ENCODE measurements around the gene TMED10.

The TMED10 gene

DNA sequence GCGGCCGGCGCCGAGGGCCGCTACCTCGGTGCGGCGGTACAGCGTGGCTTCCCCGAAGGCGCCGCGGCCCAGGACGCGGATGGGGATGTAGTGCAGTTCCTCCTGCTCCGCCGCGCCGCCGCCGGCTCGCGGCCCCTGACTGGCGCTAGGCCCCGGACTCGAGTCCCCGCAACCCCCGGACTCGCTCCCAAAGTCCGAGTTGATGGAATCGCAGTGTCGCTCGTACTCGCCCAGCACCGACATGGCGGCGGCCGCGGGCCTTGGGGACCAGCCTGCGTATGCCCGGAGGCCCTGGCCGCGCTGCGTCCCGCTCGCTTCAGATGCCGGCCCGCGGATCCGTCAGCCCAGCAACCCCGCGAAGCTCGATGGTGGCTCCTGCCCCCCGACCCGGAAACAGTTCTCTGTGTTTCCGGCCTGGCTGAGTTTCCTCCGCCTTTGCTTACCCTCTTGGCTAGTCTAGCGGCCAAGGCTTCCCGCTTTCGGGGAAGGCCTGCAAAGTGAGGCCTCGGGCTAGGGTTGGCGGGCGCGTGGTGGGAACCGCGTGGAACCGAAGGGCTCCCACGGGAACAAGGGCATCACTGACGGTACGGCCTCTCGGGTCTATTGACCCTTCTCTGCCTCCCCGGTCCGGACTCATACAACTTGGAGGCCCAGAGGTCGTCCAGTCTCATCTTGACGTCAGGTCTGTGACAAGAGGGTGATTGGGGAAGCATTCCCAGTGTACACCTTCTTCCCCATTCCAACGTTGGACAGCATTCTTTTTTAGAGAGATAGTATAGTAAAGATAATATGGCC, 49.5 kb downstream of the TMED10 start, which contains the start of gene NEK9:
Gene NEK9 (minus strand): TSS at position 370 of the 795 bp plus-strand sequence. CDS start 127 bp downstream, at position 243.
- no peak within 1 kb of the TSS for H3K23ac ChIP-seq (ENCODE audit: low read length)
- peak within 1 kb of the TSS; percentile 98 for H3K56ac ChIP-seq (ENCODE audit: low read length)
- H3K36me3 ChIP-seq (ENCODE audit: control insufficient read depth, insufficient read depth, low read length): no peaks in the 10 kb centered on the region
- no CpG with 5 or more reads among the region's 76 CpGs for WGBS (ENCODE audit: extremely low coverage, insufficient coverage, low lambda C conversion rate)
- peak within 1 kb of the TSS; percentile 93 for H3K9ac ChIP-seq (ENCODE audit: low read length)
- H3K4me2 ChIP-seq (ENCODE audit: low read length): peak within 1 kb of the TSS; percentile 53
- peak within 1 kb of the TSS; percentile 76 for H3K18ac ChIP-seq (ENCODE audit: low read length)
- H2AK5ac ChIP-seq (ENCODE audit: low read length): no peak within 1 kb of the TSS
- peaks cover 3% of the 10 kb centered on the region for H3K4me1 ChIP-seq (ENCODE audit: control insufficient read depth, low read depth, low read length)
- H4K8ac ChIP-seq (ENCODE audit: low read depth, low read length): peak within 1 kb of the TSS; percentile 5
- DNase-seq: peak; percentile 93
- H4K5ac ChIP-seq (ENCODE audit: low read length): no peak within 1 kb of the TSS
- H3K4me3 ChIP-seq (ENCODE audit: low read length): peak within 1 kb of the TSS; percentile 79
- no peak within 1 kb of the TSS for H2BK120ac ChIP-seq (ENCODE audit: low read depth, low read length)
- H3K27ac ChIP-seq (ENCODE audit: low read depth, low read length): peak within 1 kb of the TSS; percentile 59
- peaks cover 2% of the 10 kb centered on the region for H3K79me1 ChIP-seq (ENCODE audit: low read length)
- peak within 1 kb of the TSS; percentile 23 for H2BK5ac ChIP-seq (ENCODE audit: low read length)
- no peaks in the 10 kb centered on the region for H3K79me2 ChIP-seq (ENCODE audit: control insufficient read depth, insufficient read depth, low read length)
- no peak within 1 kb of the TSS for H2BK15ac ChIP-seq (replicated peaks; ENCODE audit: low read depth)
- peak within 1 kb of the TSS; percentile 83 for H3K4ac ChIP-seq (ENCODE audit: low read depth, low read length)
- no peaks in the 10 kb centered on the region for H3K27me3 ChIP-seq (ENCODE audit: insufficient read depth, low read length, poor library complexity)

DNA sequence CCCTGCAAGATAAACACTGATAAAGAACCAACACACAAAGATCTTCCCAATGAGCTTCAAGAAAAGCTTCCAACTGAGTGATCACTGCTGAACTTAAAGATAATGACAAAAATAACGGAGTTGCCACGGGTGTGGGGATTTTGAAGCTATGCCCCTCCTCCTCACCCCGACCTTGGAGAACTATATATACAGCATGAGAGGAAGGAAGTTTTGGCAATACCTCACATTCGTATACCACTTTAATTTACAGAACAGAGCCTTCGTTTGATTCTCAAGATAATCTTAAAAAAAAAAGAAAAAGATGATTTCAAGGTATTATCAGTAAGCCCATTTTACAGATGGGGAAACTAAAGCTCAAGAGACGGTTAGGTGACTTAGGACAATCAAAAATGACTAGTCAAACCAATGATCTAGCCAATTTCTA, 50.3 kb downstream of the TMED10 start:
- H3K27me3 ChIP-seq (ENCODE audit: insufficient read depth, low read length, poor library complexity): no peaks in the 10 kb centered on the region
- H3K4me3 ChIP-seq (ENCODE audit: low read length): peak overlapping the region; percentile 79
- no peak overlapping the region for H2BK15ac ChIP-seq (replicated peaks; ENCODE audit: low read depth)
- no peak overlapping the region for H2AK5ac ChIP-seq (ENCODE audit: low read length)
- no peak overlapping the region for H2BK5ac ChIP-seq (ENCODE audit: low read length)
- no peak overlapping the region for H3K27ac ChIP-seq (ENCODE audit: low read depth, low read length)
- peaks cover 2% of the 10 kb centered on the region for H3K79me1 ChIP-seq (ENCODE audit: low read length)
- H4K5ac ChIP-seq (ENCODE audit: low read length): no peak overlapping the region
- H3K9ac ChIP-seq (ENCODE audit: low read length): peak overlapping the region; percentile 93
- H3K4me2 ChIP-seq (ENCODE audit: low read length): peak overlapping the region; percentile 53
- no peak for DNase-seq
- no peak overlapping the region for H2BK120ac ChIP-seq (ENCODE audit: low read depth, low read length)
- peak overlapping the region; percentile 83 for H3K4ac ChIP-seq (ENCODE audit: low read depth, low read length)
- H3K4me1 ChIP-seq (ENCODE audit: control insufficient read depth, low read depth, low read length): peaks cover 3% of the 10 kb centered on the region
- no peak overlapping the region for H3K23ac ChIP-seq (ENCODE audit: low read length)
- no peak overlapping the region for H4K8ac ChIP-seq (ENCODE audit: low read depth, low read length)
- H3K18ac ChIP-seq (ENCODE audit: low read length): peak overlapping the region; percentile 76
- H3K79me2 ChIP-seq (ENCODE audit: control insufficient read depth, insufficient read depth, low read length): no peaks in the 10 kb centered on the region
- H3K56ac ChIP-seq (ENCODE audit: low read length): peak overlapping the region; percentile 98
- no CpG with 5 or more reads among the region's 6 CpGs for WGBS (ENCODE audit: extremely low coverage, insufficient coverage, low lambda C conversion rate)
- H3K36me3 ChIP-seq (ENCODE audit: control insufficient read depth, insufficient read depth, low read length): no peaks in the 10 kb centered on the region

GRCh38 chr14:75125617-75126016, 50.8 kb downstream of the TMED10 start:
- Histone ChIP-seq H3K4me2 (ENCODE audit: low read length) (peak overlapping the region; percentile 40), H3K4ac (ENCODE audit: low read depth, low read length) (no peak overlapping the region), H2BK5ac (ENCODE audit: low read length) (no peak overlapping the region), H4K5ac (ENCODE audit: low read length) (no peak overlapping the region), H3K27ac (ENCODE audit: low read depth, low read length) (no peak overlapping the region), H2AK5ac (ENCODE audit: low read length) (no peak overlapping the region), H3K18ac (ENCODE audit: low read length) (no peak overlapping the region), H3K4me1 (ENCODE audit: control insufficient read depth, low read depth, low read length) (peaks cover 3% of the 10 kb centered on the region), H3K79me2 (ENCODE audit: control insufficient read depth, insufficient read depth, low read length) (no peaks in the 10 kb centered on the region), H3K23ac (ENCODE audit: low read length) (no peak overlapping the region), H3K79me1 (ENCODE audit: low read length) (peaks cover 2% of the 10 kb centered on the region), H3K9ac (ENCODE audit: low read length) (peak overlapping the region; percentile 93), H2BK120ac (ENCODE audit: low read depth, low read length) (no peak overlapping the region), H3K56ac (ENCODE audit: low read length) (peak overlapping the region; percentile 50), H4K8ac (ENCODE audit: low read depth, low read length) (no peak overlapping the region), H3K27me3 (ENCODE audit: insufficient read depth, low read length, poor library complexity) (no peaks in the 10 kb centered on the region), H2BK15ac (replicated peaks; ENCODE audit: low read depth) (no peak overlapping the region), H3K4me3 (ENCODE audit: low read length) (no peak overlapping the region), H3K36me3 (ENCODE audit: control insufficient read depth, insufficient read depth, low read length) (no peaks in the 10 kb centered on the region)
- no peak for DNase-seq
- no CpG with 5 or more reads among the region's 5 CpGs for WGBS (ENCODE audit: extremely low coverage, insufficient coverage, low lambda C conversion rate)

DNA sequence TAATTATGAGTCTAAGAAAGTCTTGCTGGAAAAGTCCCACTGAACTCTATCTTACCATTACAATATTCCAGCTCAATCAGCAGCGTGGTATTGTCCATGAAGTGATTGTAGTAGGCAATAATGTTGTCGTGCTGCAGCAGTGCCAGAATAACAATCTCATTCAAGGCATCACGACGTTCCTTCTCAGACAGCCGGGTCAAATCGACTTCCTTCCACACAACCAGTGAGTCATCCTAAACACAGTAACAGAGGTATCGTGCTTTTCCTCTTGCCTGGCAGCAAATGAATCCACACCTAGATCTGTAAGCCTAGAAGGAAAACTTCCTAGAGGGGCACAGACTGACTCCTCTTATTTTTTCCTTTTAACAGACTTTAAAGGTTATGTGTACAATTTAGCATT, 52.4 kb downstream of the TMED10 start:
- Histone ChIP-seq H4K8ac (ENCODE audit: low read depth, low read length) (no peak overlapping the region), H3K18ac (ENCODE audit: low read length) (no peak overlapping the region), H3K4me3 (ENCODE audit: low read length) (no peak overlapping the region), H4K5ac (ENCODE audit: low read length) (no peak overlapping the region), H3K9ac (ENCODE audit: low read length) (no peak overlapping the region), H3K56ac (ENCODE audit: low read length) (no peak overlapping the region), H3K79me1 (ENCODE audit: low read length) (peaks cover 2% of the 10 kb centered on the region), H3K36me3 (ENCODE audit: control insufficient read depth, insufficient read depth, low read length) (no peaks in the 10 kb centered on the region), H3K4me2 (ENCODE audit: low read length) (no peak overlapping the region), H2BK15ac (replicated peaks; ENCODE audit: low read depth) (no peak overlapping the region), H3K27ac (ENCODE audit: low read depth, low read length) (no peak overlapping the region), H2AK5ac (ENCODE audit: low read length) (no peak overlapping the region), H3K4ac (ENCODE audit: low read depth, low read length) (no peak overlapping the region), H3K79me2 (ENCODE audit: control insufficient read depth, insufficient read depth, low read length) (no peaks in the 10 kb centered on the region), H3K27me3 (ENCODE audit: insufficient read depth, low read length, poor library complexity) (no peaks in the 10 kb centered on the region), H3K23ac (ENCODE audit: low read length) (no peak overlapping the region), H2BK120ac (ENCODE audit: low read depth, low read length) (no peak overlapping the region), H2BK5ac (ENCODE audit: low read length) (no peak overlapping the region), H3K4me1 (ENCODE audit: control insufficient read depth, low read depth, low read length) (peaks cover 3% of the 10 kb centered on the region)
- no CpG with 5 or more reads among the region's 7 CpGs for WGBS (ENCODE audit: extremely low coverage, insufficient coverage, low lambda C conversion rate)
- DNase-seq: peak; percentile 31

DNA sequence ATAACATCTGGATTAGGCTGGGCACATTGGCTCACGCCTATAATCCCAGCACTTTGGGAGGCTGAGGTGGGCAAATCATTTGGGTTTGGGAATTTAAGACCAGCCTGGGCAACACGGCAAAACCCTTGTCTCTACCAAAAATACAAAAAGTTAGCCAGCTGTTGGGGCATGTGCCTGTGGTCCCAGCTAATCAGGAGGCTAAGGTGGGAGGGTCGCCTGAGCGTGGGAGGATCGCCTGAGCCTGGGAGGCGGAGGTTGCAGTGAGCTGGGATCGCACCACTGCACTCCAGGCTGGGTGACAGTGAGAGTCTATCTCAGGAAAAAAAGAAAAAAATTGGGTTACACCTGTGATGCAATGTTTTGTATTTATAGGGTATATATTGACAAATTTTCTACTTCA, 54.9 kb downstream of the TMED10 start:
- no peak overlapping the region for H4K8ac ChIP-seq (ENCODE audit: low read depth, low read length)
- no peaks in the 10 kb centered on the region for H3K27me3 ChIP-seq (ENCODE audit: insufficient read depth, low read length, poor library complexity)
- no peak overlapping the region for H3K4ac ChIP-seq (ENCODE audit: low read depth, low read length)
- no peak overlapping the region for H3K4me2 ChIP-seq (ENCODE audit: low read length)
- no peak overlapping the region for H3K23ac ChIP-seq (ENCODE audit: low read length)
- H2BK5ac ChIP-seq (ENCODE audit: low read length): no peak overlapping the region
- H3K56ac ChIP-seq (ENCODE audit: low read length): no peak overlapping the region
- H3K4me3 ChIP-seq (ENCODE audit: low read length): no peak overlapping the region
- no peak overlapping the region for H2BK120ac ChIP-seq (ENCODE audit: low read depth, low read length)
- no peak overlapping the region for H3K27ac ChIP-seq (ENCODE audit: low read depth, low read length)
- H3K79me1 ChIP-seq (ENCODE audit: low read length): peaks cover 2% of the 10 kb centered on the region
- peaks cover 3% of the 10 kb centered on the region for H3K4me1 ChIP-seq (ENCODE audit: control insufficient read depth, low read depth, low read length)
- no peak overlapping the region for H2AK5ac ChIP-seq (ENCODE audit: low read length)
- no peak overlapping the region for H2BK15ac ChIP-seq (replicated peaks; ENCODE audit: low read depth)
- no peaks in the 10 kb centered on the region for H3K79me2 ChIP-seq (ENCODE audit: control insufficient read depth, insufficient read depth, low read length)
- no peak overlapping the region for H3K9ac ChIP-seq (ENCODE audit: low read length)
- no peak for DNase-seq
- no peak overlapping the region for H4K5ac ChIP-seq (ENCODE audit: low read length)
- WGBS (ENCODE audit: extremely low coverage, insufficient coverage, low lambda C conversion rate): no CpG with 5 or more reads among the region's 7 CpGs
- no peaks in the 10 kb centered on the region for H3K36me3 ChIP-seq (ENCODE audit: control insufficient read depth, insufficient read depth, low read length)
- H3K18ac ChIP-seq (ENCODE audit: low read length): no peak overlapping the region
